SH-SY5Y (cell line): Measurements from ENCODE around the gene PRKCD.

Source experiments
- GATA2 ChIP-seq: IDR thresholded peaks from 2 replicates; pipeline ENCODE4 v1.6.1; 2011; ENCODE audit warnings: mild to moderate bottlenecking, low read depth, low read length
- GATA3 ChIP-seq: IDR thresholded peaks from 2 replicates; pipeline ENCODE4 v1.6.1; 2011; ENCODE audit warnings: low read depth, mild to moderate bottlenecking, low read length, moderate library complexity

PRKCD gene

DNA sequence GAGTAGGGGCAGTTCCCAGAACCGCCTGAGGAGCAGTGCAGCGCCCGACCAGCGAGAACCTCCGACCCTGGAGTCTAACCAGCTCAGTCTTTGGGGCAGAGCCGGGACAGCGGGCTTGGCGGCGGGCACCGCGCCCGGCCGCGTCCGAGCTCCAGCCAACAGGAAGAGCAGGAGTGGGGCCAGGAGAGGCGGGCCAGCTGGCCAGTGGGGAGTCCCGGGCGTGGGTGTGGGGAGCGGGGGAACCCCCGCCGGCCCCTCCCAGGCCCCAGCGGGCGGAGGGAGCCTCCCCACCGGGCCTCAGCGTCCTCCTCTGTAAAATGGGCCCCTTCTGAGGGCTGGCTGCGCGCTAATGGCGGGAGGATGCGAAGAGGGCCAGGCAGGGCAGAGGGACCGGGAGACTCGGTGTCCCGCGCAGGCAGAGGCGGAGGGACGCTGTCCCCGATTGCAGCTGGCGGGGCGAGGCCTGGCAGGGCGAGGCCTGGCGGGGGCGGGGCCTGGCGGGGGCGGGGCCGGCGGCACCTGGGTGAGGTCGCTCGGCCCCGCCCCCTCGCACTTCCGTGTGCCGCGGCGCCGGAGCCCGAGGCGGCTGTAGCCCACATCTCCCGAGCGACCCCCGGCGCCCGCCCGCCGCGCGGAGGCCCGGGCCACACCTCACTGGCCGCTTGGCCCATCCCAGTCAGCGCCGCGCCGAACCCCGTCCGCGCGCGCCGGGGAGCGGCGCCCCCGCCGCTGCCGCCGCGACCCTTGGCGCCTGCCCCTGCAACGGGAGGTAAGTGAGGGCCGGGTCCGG lies at the start of gene PRKCD:
TSS of gene PRKCD (plus strand) at position 550 of the 790 bp plus-strand sequence. CDS start 17,214 bp downstream, outside the sequence.
- TF ChIP-seq GATA2 (no peak), GATA3 (no peak)

DNA sequence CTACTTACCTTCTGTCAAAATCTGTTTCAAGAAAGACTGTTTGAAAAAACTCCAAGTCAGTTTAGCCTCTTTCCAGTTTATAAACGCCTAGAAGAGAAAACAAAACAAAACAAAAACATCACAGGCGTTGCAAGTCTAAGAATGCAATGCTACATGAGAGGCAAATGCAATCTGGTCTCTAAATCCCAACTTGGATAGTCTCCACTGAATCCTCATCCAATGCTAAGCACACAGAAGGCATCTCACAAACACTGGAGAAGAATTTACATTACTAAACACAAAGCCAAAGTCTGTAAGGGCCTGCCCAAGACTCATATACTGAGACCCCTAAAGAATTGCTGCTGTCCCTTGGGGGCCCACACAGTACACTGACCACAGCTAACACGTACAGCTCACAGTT lies 49.2 kb upstream of the PRKCD start:
- no peak for TF ChIP-seq GATA3
- no peak for TF ChIP-seq GATA2

DNA sequence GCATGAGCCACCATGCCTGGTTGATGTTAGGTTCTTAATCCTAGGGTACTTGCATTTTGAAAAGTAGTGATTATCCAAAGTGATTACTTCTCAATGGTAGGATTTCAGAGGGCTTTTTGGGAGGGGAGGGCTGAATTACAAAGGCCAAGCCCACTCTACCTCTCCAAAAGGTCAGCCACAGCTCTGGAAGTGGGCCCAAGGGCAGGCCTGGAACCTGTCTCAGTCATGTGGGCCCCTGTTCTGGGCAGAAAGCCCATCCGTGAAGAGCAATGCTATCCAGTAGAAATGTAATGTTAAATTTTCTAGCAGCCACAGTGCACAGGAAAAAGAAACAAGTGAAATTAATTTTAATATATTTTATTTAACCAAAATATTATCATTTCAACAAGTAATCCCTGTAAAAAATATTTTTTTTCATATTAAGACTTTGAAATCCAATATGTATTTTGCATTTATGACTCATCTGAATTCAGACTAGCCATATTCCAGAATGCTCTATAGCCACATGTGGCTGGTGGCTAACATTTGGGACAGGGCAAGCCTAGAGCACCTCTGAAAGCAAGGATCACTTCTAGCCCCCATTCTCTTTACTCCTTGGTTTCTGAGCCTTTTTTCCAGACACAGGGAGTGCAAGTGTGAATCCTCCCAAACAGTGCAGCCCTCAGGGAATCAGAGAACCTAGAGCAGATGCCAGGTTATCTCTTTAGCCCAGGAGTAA lies 47.6 kb upstream of the PRKCD start:
- TF ChIP-seq GATA2 (no peak), GATA3 (no peak)

DNA sequence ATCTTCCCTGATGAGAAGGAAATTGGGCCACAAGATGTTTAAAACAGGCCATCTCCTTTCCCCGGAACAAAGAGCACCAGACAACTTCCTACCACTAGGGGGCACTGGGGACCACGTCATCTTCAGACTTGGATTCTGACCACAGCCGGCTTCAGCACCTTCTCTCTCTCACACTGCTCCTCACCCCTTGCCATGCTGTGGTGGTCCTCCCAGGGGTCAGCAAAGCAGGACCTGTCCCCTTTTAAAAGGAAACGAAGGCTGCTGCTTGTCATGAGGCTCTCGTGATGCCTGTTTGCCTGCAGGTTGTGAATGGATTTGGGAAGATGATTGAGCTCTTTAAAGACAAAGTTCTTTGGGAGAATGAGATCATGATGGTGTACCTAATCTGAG lies 47.0 kb upstream of the PRKCD start:
- TF ChIP-seq GATA2: no peak

DNA sequence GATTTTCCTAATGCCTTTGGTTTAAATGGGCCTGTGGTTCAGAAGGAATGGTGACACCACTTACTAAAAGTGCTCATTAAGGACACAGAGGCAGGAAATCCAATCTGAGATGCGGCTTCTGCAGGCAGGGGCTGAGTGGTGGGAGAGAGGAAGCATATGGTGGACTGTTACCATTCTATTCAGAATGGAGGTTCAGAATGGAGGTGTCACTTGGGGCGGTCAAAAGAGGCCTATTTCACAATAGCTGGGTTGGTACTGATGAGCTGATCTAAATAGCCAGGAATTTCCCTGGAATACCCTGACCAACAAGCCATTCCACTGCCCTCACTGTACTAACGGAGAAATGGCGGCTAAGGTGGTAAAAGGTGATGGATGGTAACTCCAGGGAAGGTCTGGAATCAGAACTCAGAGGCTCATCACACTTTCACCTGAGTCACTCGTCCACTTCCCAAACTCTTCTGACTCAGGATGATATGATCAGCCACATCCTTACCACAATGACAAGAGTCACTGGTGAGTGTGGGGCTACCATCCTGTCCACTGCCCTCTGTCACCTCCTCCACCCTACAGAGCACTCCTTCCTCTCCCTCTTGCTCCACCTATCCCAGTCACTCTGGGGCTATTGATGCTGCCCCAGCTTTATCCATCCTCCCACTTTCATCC lies 46.5 kb upstream of the PRKCD start:
- no peak for TF ChIP-seq GATA2
- no peak for TF ChIP-seq GATA3

DNA sequence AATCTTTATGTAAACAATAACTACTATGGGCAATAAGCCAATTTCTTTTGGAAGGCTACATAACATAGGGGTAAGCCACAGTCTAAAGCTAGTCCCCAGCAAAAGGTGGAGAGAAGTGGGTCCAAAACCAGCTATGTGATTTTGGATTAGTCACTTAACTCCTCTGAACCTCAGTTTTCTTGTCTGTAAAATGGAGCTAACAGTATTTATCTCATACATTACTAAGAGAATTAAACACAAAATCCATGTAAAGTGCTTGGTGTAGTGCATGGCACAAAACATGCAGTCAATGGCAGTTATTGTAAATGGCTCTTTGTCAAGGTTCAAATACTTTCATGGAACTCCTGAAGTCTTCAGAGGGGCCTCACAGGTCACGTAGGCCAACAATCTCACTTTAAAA lies 44.1 kb upstream of the PRKCD start:
- TF ChIP-seq GATA3 (no peak), GATA2 (no peak)

DNA sequence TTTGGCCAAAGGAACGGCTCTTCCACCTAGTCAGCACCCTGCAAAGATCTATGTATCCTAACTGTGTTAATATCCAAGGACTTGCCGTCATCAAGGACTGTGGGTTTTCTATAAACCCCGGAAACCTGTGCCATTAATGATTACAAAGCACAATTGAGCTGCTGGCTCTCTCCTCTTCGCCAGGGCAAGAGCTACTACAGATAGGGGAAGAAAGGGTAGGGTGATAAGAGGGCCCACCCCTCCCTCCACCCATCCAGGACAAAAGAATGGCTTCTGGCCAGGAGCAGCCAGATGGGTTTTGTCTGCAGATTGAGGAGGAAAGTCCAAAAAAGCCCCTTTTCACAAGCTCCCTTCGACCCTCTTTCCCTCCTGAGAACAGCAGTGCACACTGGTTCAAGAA lies 40.7 kb upstream of the PRKCD start:
- TF ChIP-seq GATA2 (no peak), GATA3 (no peak)

DNA sequence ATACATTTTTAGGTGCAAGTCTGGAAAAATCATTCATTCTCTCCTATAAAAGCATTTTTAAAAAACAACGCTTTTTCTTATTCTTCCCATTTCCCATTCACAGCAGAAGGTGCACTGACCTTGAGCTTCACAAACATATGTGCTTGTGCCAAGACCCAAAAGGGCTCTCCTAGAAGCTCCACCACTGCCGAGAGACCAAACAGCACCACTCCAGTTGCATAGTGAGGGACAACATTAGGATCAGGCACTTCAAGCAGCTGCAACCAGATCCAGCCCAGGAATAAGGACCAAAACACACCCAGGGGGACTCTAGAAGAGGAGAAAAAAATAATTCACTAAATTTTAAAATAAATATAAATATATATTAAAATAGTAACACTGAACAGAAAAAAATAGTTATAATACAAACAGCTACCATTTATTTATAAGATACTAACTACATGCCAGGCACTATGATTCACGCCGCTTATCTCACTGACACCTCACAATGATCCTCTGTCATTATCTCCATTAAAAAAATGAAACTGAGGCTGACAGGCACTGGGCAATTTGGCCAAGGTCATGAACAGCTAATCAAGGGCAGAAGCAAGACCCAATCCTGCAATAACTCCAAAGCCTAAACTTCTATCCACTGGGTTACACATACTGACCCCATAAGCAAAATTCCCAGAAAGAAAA lies 38.6 kb upstream of the PRKCD start:
- TF ChIP-seq GATA2: no peak
- no peak for TF ChIP-seq GATA3

DNA sequence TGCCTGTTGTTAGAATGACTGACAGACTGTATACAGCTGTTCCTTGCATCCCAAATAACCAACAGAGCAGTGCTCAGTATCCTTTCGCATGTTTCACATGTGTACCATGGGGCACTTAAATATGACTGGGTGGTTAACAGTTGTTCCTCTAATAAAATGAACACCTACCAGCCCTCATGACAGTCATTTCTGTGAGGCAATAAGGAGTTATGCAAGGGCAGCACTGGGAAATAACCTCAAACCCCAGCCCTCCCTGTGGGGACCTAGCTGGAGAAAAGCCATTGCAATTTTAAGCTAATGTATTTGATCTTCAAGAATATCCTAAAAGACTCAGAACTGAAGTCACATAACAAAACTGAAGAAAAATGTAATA lies 38.1 kb upstream of the PRKCD start:
- TF ChIP-seq GATA3 (no peak), GATA2 (no peak)

DNA sequence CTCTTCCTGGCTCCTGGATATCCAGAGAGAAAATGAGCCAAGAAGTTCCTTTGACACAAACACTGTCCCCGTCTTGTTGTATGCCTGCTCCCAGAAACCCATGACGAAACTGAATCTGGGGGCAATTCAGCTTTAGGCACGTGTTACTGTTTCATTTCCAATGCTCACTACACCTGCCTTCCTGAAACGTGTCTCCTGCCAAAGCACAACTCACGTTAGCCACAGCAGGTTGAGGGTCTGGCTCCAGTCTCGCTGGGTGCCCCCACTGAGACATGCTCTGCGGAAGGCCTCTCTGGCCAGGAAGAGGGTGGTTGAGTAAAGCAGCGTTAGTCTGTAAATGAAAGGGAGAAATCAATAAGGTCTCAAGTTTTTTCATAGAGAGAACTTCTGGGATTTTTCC lies 37.5 kb upstream of the PRKCD start:
- no peak for TF ChIP-seq GATA2

DNA sequence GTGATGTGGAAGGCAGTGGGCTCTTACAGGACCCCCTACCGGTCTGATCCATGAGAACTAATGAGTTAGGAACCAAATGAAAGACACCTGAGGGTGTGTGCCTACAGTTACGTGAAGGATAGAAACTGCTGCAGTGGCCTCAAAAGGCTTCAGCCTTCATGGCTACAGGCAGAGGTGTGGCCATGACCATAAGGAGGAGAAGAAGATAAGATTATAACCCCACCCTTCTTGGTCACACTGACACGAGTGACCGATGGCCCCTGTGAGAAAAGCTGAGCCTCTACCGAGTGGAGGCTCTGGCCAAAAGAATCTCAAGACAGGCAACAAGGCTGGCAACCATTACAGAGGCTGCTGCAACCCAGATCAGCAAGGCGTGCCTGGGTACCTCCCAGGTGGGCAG lies 37.1 kb upstream of the PRKCD start:
- TF ChIP-seq GATA2 (no peak), GATA3 (no peak)

DNA sequence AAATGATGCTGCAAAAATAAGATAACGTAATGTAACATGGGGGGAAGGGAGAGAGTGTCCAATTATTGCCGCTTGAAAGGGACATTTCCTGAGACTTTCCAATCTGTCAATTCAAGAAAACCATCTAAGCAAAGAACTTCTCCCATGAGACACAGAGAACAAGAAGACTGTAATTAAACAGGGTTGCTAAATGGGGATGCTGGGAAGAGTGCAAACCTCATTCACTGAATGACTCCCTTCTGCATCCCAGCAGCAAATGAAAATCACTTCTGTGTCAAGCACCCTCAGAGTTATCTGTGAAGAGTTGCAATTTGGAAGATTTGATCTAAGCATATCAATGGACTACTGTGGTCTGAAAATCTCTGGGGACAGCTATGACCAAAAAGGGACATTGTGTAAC lies 34.4 kb upstream of the PRKCD start:
- no peak for TF ChIP-seq GATA2

DNA sequence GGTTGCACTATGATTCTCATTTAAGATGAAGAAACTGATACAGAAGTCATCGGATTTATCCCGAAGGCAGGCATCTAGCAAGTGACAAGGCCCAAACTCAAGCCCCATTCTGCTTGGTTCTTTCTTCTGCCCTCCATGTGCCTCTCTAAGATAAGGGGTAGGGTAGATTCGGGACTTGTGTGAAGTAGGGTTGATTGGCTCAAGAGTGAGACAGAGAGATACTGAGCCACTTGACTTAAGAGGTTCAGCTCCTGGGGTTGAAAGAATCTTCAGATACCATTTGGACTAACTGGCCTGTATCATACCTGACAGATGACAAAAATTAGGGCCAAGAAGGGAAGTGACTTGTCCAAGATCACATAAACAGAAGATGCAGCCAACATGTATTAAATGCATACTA lies 31.7 kb upstream of the PRKCD start:
- TF ChIP-seq GATA3 (no peak), GATA2 (no peak)

DNA sequence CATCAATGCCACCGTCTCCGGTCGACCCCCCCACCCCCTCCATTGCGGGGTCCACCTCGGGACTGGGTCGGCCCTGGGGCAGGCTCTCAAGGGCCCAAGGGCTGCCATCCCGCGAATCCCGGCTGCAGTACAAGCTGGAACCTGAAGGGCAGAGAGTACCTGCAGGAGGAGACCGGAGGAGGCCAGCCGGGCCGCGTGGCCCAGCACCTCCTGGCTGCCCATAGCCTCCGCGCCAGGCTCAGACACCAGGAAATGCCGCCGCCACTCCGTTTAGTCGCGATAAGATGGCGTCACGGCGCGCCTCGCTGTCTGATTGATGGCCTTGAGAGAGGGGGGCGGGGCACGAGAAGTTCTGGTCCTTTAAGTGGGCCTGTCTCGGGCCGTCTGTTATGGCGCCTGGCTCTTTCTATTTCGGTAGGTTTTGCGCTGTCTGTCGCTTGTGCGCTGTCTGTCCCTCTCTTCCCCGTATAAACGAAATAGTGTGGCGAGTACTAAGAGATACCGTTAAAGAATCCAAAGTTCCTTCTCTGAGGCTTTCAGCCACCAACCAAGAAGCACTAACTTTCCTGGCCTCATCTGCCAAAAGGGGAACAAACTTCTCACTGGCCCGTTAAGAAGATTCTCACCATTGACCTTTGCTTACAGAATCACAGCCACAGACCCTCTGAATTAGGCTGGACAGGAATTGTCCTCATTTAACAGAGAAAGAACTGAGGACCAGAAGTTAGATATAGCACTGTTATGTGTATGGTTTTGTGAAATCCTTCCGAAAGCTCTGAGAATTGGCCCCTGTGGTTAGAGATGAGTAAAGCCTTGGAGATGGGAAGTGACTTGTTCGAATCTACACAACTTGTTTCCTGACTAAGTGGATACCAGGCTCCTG lies 30.6 kb upstream of the PRKCD start, which contains the start of gene RFT1:
TSS of gene RFT1 (minus strand) at position 257 of the 883 bp plus-strand sequence. CDS start at position 222, 35 bp downstream.
- TF ChIP-seq GATA3: no peak
- TF ChIP-seq GATA2: no peak
